ENCODE measurements around the gene HUWE1.
"Not testable (repeated sequence)": the region's sequence is repeated elsewhere in the genome, so short reads cannot be mapped to it uniquely, and the experiment has no call there.

Gene HUWE1

DNA sequence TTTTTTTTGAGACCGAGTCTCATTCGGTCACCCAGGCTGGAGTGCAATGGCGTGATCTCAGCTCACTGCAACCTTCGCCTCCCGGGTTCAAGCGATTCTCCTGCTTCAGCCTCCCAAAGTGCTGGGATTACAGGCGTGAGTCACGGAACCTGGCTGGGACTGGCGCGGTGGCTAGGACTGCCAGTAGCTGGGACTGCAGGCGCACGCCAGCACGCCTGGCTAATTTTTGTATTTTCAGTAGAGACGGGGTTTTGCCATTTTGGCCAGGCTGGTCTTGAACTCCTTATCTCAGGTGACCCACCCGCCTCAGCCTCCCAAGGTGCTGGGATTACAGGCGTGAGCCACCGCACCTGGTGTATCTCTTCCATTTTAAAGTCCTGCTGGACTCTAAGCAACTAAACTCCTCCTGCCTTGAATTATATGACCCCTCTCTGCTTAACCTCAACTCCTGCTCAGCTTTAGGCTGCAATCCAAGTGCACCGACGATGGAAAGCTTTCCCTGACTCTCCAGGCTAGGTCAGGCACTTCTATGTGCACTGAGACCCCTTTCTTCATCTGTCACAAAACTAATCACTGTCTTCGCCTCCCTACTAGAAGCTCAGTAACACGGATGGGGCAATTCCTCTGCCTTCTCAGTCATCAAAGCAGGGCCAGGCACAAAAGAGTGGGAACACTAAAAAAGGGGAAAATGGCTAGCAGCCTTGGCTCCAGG, 155.1 kb downstream of the HUWE1 start:
- not testable (repeated sequence) for DNase-seq

DNA sequence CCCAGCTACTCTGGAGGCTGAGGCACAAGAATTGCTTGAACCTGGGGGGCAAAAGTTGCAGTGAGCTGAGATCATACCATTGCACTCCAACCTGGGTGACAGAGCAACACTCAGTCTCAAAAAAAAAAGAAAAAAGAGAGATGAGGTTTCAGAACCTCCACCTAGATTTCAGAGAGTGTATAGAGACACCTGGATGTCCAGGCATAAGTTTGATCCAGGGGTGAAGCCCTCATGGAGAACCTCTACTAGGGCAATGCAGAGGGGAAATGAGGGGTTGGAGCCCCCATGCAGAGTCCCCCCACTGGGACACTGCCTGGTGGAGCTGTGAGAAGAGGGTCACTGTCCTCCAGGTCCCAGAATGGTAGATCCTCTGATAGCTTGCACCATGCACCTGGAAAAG, 159.5 kb downstream of the HUWE1 start:
- DNase-seq = no peak

DNA sequence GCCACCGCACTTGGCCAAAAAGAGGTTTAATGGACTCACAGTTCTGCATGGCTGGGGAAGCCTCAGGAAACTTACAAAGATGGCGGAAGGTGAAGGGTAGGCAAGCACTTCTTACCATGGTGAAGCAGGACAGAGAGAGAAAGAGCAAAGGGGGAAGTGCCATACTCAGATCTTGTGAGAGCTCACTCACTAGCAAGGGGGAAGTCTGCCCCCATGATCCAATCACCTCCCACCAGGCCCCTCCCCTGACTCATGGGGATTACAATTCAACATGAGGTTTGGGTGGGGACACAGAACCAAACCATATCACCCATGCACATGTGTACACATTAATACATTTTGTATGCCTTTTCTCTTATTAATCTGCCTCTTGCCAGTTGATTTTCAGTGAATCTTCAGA, 175.2 kb downstream of the HUWE1 start:
- no peak for DNase-seq

DNA sequence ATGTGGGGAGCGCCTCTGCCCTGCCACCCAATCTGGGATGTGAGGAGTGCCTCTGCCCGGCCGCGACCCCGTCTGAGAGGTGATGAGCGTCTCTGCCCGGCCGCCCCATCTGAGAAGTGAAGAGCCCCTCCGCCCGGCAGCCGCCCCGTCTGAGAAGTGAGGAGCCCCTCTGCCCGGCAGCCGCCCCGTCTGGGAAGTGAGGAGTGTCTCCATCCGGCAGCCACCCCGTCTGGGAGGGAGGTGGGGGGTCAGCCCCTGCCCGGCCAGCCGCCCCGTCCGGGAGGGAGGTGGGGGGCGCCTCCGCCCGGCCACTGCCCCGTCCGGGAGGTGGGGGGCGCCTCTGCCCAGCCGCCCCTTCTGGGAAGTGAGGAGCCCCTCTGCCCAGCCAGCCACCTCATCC, 182.5 kb downstream of the HUWE1 start:
- DNase-seq = not testable (repeated sequence)

DNA sequence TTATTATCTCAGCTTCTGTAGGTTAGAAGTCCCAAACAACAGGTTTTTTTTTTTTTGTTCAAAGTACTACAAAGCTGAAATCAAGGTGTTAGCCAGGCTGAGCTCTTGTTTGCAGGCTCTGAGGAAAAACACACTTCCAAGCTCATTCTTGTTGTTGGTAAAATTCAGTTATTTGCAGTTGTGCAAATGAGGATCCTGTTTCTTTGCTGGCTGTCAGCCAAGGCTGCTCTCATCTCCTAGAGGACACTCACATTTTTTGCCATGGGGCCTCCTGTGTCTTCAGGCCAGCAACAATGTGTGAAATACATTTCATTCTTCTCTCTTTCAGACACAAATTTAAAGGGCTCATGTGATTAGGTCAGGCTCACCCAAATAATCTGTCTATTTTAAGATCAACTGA, 192.1 kb downstream of the HUWE1 start:
- DNase-seq = no peak

DNA sequence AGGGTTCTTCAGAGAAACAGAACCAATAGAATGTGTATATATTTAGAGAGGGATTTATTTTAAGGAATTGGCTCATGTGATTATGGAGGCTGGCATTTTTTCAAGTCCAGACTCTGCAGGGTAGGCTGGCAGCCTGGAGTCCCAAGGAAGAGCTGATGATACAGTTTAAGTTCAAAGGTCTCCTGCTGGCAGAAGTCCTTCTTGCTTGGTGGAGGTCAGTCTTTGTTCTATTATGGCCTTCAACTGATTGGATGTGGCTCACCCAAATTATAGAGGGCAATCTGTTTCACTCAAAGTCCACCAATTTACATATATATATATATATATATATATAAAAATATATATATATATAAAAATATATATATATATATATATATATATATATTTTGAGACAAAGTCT, 200.2 kb downstream of the HUWE1 start:
- no peak for DNase-seq

DNA sequence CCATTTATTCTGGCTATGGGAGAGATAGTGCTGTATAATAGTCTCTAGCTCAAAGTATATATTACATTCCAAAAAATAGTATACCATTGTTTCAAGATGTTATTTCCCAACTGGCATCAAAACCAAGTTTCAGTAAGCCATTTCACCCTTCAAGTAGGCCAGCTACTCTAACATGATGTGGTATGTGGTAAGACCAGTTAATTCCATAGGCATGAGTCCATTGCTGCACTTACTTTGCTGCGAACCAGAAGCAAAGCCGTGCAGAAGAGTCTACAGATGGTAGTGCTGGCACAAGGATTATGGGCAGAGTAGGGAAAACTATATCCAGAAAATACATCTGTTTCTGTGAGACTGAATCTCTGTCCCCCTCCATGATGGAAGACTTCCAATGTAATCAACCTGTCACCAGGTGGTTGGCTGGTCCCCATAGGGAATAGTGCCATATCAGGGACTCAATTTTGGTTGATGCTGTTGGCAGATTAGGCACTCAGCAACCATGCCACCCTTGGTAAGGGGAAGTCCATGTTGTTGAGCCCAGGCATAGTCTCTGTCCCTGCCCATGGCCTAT, 202.6 kb downstream of the HUWE1 start:
- no peak for DNase-seq

DNA sequence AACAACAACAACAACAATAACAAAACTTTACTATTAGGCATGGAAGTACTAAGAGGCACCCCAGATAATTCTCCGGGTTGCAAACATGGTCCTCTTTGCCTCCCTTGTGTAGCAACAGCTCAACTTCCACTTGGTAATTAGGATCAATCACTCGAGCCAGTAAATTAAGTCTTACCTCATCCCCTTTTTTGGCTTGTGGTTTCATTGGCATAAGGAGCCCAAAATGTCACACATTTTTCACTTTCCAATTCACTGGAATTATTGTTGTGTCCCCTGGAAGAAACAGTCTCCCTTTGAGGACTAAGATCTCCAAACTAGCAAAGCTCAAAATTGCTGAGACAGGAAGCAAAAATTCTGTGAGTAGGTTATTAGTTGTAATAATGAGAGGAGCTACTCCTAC, 203.1 kb downstream of the HUWE1 start:
- DNase-seq = no peak
